GM19099 (cell line): Measurements from ENCODE around the gene PIWIL4.

ENCODE experiments used
- POLR2A ChIP-seq: IDR thresholded peaks from 3 replicates; pipeline ENCODE4 v1.6.1; 2011; ENCODE audit warnings: low read depth; ENCODE audit not compliant: insufficient read length; ENCODE audit errors: extremely low read depth

PIWIL4 gene

GRCh38 chr11:94662065-94662779 is 95.1 kb downstream of the PIWIL4 start:
- no peak for TF ChIP-seq POLR2A

GRCh38 chr11:94662846-94663390 is 95.8 kb downstream of the PIWIL4 start:
- no peak for TF ChIP-seq POLR2A

GRCh38 chr11:94664346-94664745 is 97.2 kb downstream of the PIWIL4 start:
- TF ChIP-seq POLR2A, result no peak

- no peak for TF ChIP-seq POLR2A
Measured at GRCh38 chr11:94665116-94665659, 98.0 kb downstream of the PIWIL4 start.

GRCh38 chr11:94666792-94667721 is 99.9 kb downstream of the PIWIL4 start:
- TF ChIP-seq POLR2A, result no peak

GRCh38 chr11:94668212-94668793 is 101.1 kb downstream of the PIWIL4 start:
- no peak for TF ChIP-seq POLR2A

GRCh38 chr11:94669023-94669422 is 101.9 kb downstream of the PIWIL4 start:
- TF ChIP-seq POLR2A, result no peak
